ENCODE data around the gene A2ML1. TPM values are rescaled to one million over a fixed set of nuclear protein-coding genes. Genes with fewer than 3 reads are reported as not detected.

A2ML1 gene
- total and polyA plus RNA-seq, 2 donors (not counting 3 experiments of a cell fraction or from before 2014, with no cell fraction given): not detected

- no peak overlapping the region for H3K4me3 ChIP-seq (replicated peaks in 1 of 3; ENCODE audit: insufficient read depth in 1 of 3, low read depth in 1 of 3, low read length in 3 of 3)
- H3K36me3 ChIP-seq (ENCODE audit: control insufficient read depth in 2 of 2, extremely low read depth in 1 of 2, insufficient read depth in 2 of 2, low read length in 2 of 2): no peaks in the 10 kb centered on the region
- CTCF ChIA-PET: interaction anchor here (1.0 to 1.9 kb wide), 2 partner anchors 132 to 156 kb away, joined by 4 to 8 read pairs; no protein-coding TSS in a partner anchor
- no peaks in the 10 kb centered on the region for H3K9me1 ChIP-seq (replicated peaks; ENCODE audit: control insufficient read depth, extremely low read depth, insufficient read depth, low read length)
- no peak overlapping the region for H3K9ac ChIP-seq (replicated peaks; ENCODE audit: extremely low read depth, insufficient read depth, low read length)
- H4K20me1 ChIP-seq (replicated peaks; ENCODE audit: control insufficient read depth, extremely low read depth, insufficient read depth, low read length): no peaks in the 10 kb centered on the region
- no peaks in the 10 kb centered on the region for H3K9me3 ChIP-seq (replicated peaks; ENCODE audit: control insufficient read depth, insufficient read depth, low read length)
- no TSS peak for BruUV-seq (replicated peaks)
- H3K79me2 ChIP-seq (ENCODE audit: control insufficient read depth, insufficient read depth, low read length): no peaks in the 10 kb centered on the region
- H3K27ac ChIP-seq (ENCODE audit: insufficient read depth, low read depth, low read length): no peak overlapping the region
- POLR2A ChIA-PET: no interaction called here
- no peak overlapping the region for H2AFZ ChIP-seq (ENCODE audit: low read depth, low read length)
- no peaks in the 10 kb centered on the region for H3K27me3 ChIP-seq (ENCODE audit: control insufficient read depth in 2 of 2, insufficient read depth in 2 of 2, low read length in 2 of 2)
- DNase-seq (ENCODE audit: low read depth, low spot score) (no peak), FAIRE-seq (no peak)
- H3K4me1 ChIP-seq (ENCODE audit: control insufficient read depth, extremely low read depth, insufficient read depth, low read length): no peaks in the 10 kb centered on the region
- H3K4me2 ChIP-seq (ENCODE audit: insufficient read depth, low read length): no peak overlapping the region
- intact Hi-C loops (cut with micrococcal nuclease): no loop called here
- no peak for TF ChIP-seq MAX (IDR thresholded peaks at IDR 0.05; ENCODE audit: insufficient read depth, insufficient read length)
- no peak for TF ChIP-seq GATA2 (IDR thresholded peaks at IDR 0.05; ENCODE audit: insufficient read depth, insufficient read length, low read depth, low read length)
- TF ChIP-seq CTCF (IDR thresholded peaks at IDR 0.05; ENCODE audit: extremely low read depth in 1 of 2, insufficient read depth in 1 of 2, low read depth in 1 of 2, low read length in 2 of 2): no peak
- no peak for TF ChIP-seq JUN (IDR thresholded peaks at IDR 0.05; ENCODE audit: borderline replicate concordance, insufficient read depth, insufficient read length, low read depth)
- TF ChIP-seq FOS (IDR thresholded peaks at IDR 0.05; ENCODE audit: borderline replicate concordance, insufficient read depth, low read length): no peak
- no peak for TF ChIP-seq MYC (IDR thresholded peaks at IDR 0.05; ENCODE audit: low read depth, low read length)
- no peak for TF ChIP-seq EZH2 (IDR thresholded peaks at IDR 0.05; ENCODE audit: borderline replicate concordance, low read depth, low read length, severe bottlenecking)
- TF ChIP-seq POLR2A (IDR thresholded peaks at IDR 0.05; ENCODE audit: low read depth, low read length): no peak
- no peak for TF ChIP-seq POLR2AphosphoS5 (IDR thresholded peaks at IDR 0.05; ENCODE audit: insufficient read depth, low read depth, low read length)
- dilution Hi-C loops (cut with MboI; ENCODE audit: extremely low pct_ligation_motif_present, low sequenced_read_pairs): no loop called here
These were observed 8.7 kb upstream of the A2ML1 start for GRCh38 chr12:8813572-8814357.

Measured in endothelial cell of umbilical vein (primary cell).